NCI-H2196 (cell line): ENCODE data around the gene MYH1.

ENCODE experiments used
- DNase-seq: peaks from one replicate; lab custom pipeline; 2025; ENCODE audit not compliant: unreplicated experiment; lab: John Stamatoyannopoulos, UW

MYH1 gene

GRCh38 chr17:10482252-10482651 lies 36.1 kb downstream of the MYH1 start:
- DNase-seq, result no peak

GRCh38 chr17:10477701-10478100 lies 40.6 kb downstream of the MYH1 start:
- DNase-seq, result no peak

- no peak for DNase-seq
Observed at GRCh38 chr17:10474536-10474935, 43.8 kb downstream of the MYH1 start.

GRCh38 chr17:10471858-10472257 lies 46.5 kb downstream of the MYH1 start:
- no peak for DNase-seq

GRCh38 chr17:10469459-10469858 lies 48.9 kb downstream of the MYH1 start, which contains the start of gene MYH4:
Gene MYH4, minus strand, starts transcription at chr17:10469559. Its CDS starts 2,814 bp downstream, at chr17:10466745.
- no peak for DNase-seq

- no peak for DNase-seq
Observed at GRCh38 chr17:10463402-10463801, 54.9 kb downstream of the MYH1 start.

- no peak for DNase-seq
Observed at GRCh38 chr17:10460062-10460461, 58.3 kb downstream of the MYH1 start.

GRCh38 chr17:10458701-10459100 lies 59.6 kb downstream of the MYH1 start:
- DNase-seq, result no peak

GRCh38 chr17:10457952-10458351 lies 60.4 kb downstream of the MYH1 start:
- DNase-seq, result no peak

- no peak for DNase-seq
Observed at GRCh38 chr17:10447026-10447931, 71.1 kb downstream of the MYH1 start.
